IPS-15b (cell line): ENCODE measurements around the gene PHLDA2.
A peak's percentile ranks its signal among the peaks of the same experiment; 100 is the strongest.

Experiments used
- H3K27me3 ChIP-seq: one replicate; pipeline ENCODE4 v1.6.1; 2013; ENCODE audit warnings: low read length; ENCODE audit not compliant: control insufficient read depth, insufficient read depth
- H3K36me3 ChIP-seq: one replicate; pipeline ENCODE4 v1.6.1; 2013; ENCODE audit warnings: low read length; ENCODE audit not compliant: control insufficient read depth, insufficient read depth
- H3K4me1 ChIP-seq: one replicate; pipeline ENCODE4 v1.6.1; 2013; ENCODE audit warnings: mild to moderate bottlenecking, low read length; ENCODE audit not compliant: control insufficient read depth, insufficient read depth
- H3K4me3 ChIP-seq: one replicate; pipeline ENCODE4 v1.5.1; 2013; ENCODE audit warnings: low read depth, low read length
- H3K9ac ChIP-seq: one replicate; pipeline ENCODE4 v1.6.1; 2013; ENCODE audit warnings: low read depth, mild to moderate bottlenecking, low read length
- H3K9me3 ChIP-seq: one replicate; pipeline ENCODE4 v1.6.1; 2013; ENCODE audit warnings: mild to moderate bottlenecking, low read length; ENCODE audit not compliant: control insufficient read depth, insufficient read depth

PHLDA2 gene

GRCh38 chr11:2933375-2934020 is 4.3 kb upstream of the PHLDA2 start:
- no peak overlapping the region for H3K9ac ChIP-seq
- H3K4me1 ChIP-seq, result no peaks in the 10 kb centered on the region
- peaks cover 5% of the 10 kb centered on the region for H3K9me3 ChIP-seq
- H3K27me3 ChIP-seq, result peaks cover 9% of the 10 kb centered on the region
- H3K36me3 ChIP-seq, result no peaks in the 10 kb centered on the region
- H3K4me3 ChIP-seq, result no peak overlapping the region

GRCh38 chr11:2932850-2933251 is 3.6 kb upstream of the PHLDA2 start:
- Histone ChIP-seq H3K36me3 (no peaks in the 10 kb centered on the region), H3K27me3 (peaks cover 15% of the 10 kb centered on the region), H3K9me3 (peaks cover 5% of the 10 kb centered on the region), H3K4me3 (no peak overlapping the region), H3K4me1 (no peaks in the 10 kb centered on the region), H3K9ac (no peak overlapping the region)

GRCh38 chr11:2931771-2932738 is 2.8 kb upstream of the PHLDA2 start:
- H3K4me3 ChIP-seq, result no peak overlapping the region
- H3K4me1 ChIP-seq, result no peaks in the 10 kb centered on the region
- H3K9me3 ChIP-seq, result no peaks in the 10 kb centered on the region
- peaks cover 23% of the 10 kb centered on the region for H3K27me3 ChIP-seq
- no peaks in the 10 kb centered on the region for H3K36me3 ChIP-seq
- H3K9ac ChIP-seq, result no peak overlapping the region

- Histone ChIP-seq H3K4me1 (no peaks in the 10 kb centered on the region), H3K27me3 (peaks cover 23% of the 10 kb centered on the region)
Measured at GRCh38 chr11:2931420-2931746, 2.2 kb upstream of the PHLDA2 start.

GRCh38 chr11:2930704-2931419 is 1.6 kb upstream of the PHLDA2 start:
- H3K4me1 ChIP-seq, result no peaks in the 10 kb centered on the region
- no peak overlapping the region for H3K9ac ChIP-seq
- H3K36me3 ChIP-seq, result no peaks in the 10 kb centered on the region
- peaks cover 23% of the 10 kb centered on the region for H3K27me3 ChIP-seq
- H3K9me3 ChIP-seq, result no peaks in the 10 kb centered on the region
- peak overlapping the region; percentile 56 for H3K4me3 ChIP-seq

More at GRCh38 chr11:2931420-2931746, 2.2 kb upstream of the PHLDA2 start:
- no peak overlapping the region for H3K4me3 ChIP-seq
- H3K9ac ChIP-seq, result no peak overlapping the region
- no peaks in the 10 kb centered on the region for H3K9me3 ChIP-seq
- no peaks in the 10 kb centered on the region for H3K36me3 ChIP-seq

- Histone ChIP-seq H3K4me1 (no peaks in the 10 kb centered on the region), H3K9ac (no peak overlapping the region), H3K4me3 (peak overlapping the region; percentile 56)
Measured at GRCh38 chr11:2929950-2930703, 907 bp upstream of the PHLDA2 start.

GRCh38 chr11:2929531-2929949 is 320 bp upstream of the PHLDA2 start:
- H3K4me3 ChIP-seq, result peak overlapping the region; percentile 56
- H3K9me3 ChIP-seq, result no peaks in the 10 kb centered on the region
- peaks cover 23% of the 10 kb centered on the region for H3K27me3 ChIP-seq
- no peaks in the 10 kb centered on the region for H3K4me1 ChIP-seq
- no peak overlapping the region for H3K9ac ChIP-seq
- H3K36me3 ChIP-seq, result no peaks in the 10 kb centered on the region

More at GRCh38 chr11:2929950-2930703, 907 bp upstream of the PHLDA2 start:
- Histone ChIP-seq H3K36me3 (no peaks in the 10 kb centered on the region), H3K9me3 (no peaks in the 10 kb centered on the region), H3K27me3 (peaks cover 23% of the 10 kb centered on the region)

- Histone ChIP-seq H3K9ac (no peak overlapping the region), H3K36me3 (no peaks in the 10 kb centered on the region), H3K4me3 (peak overlapping the region; percentile 54), H3K9me3 (no peaks in the 10 kb centered on the region), H3K4me1 (no peaks in the 10 kb centered on the region), H3K27me3 (peaks cover 23% of the 10 kb centered on the region)
Measured at GRCh38 chr11:2927851-2928604, 1.2 kb downstream of the PHLDA2 start.

GRCh38 chr11:2927121-2927800 is 2.0 kb downstream of the PHLDA2 start:
- H3K36me3 ChIP-seq, result no peaks in the 10 kb centered on the region
- no peak overlapping the region for H3K4me3 ChIP-seq
- no peaks in the 10 kb centered on the region for H3K9me3 ChIP-seq
- H3K4me1 ChIP-seq, result no peaks in the 10 kb centered on the region
- H3K27me3 ChIP-seq, result peaks cover 21% of the 10 kb centered on the region
- H3K9ac ChIP-seq, result no peak overlapping the region

- Histone ChIP-seq H3K36me3 (no peaks in the 10 kb centered on the region), H3K27me3 (peaks cover 21% of the 10 kb centered on the region), H3K4me1 (no peaks in the 10 kb centered on the region), H3K9me3 (no peaks in the 10 kb centered on the region), H3K4me3 (no peak overlapping the region), H3K9ac (no peak overlapping the region)
Measured at GRCh38 chr11:2926611-2927051, 2.6 kb downstream of the PHLDA2 start.
